ENCODE measurements around the gene CRYBG3.
A peak's percentile ranks its signal among the peaks of the same experiment; 100 is the strongest.

Gene CRYBG3

GRCh38 chr3:97954228-97954827, 132.5 kb downstream of the CRYBG3 start:
- Histone ChIP-seq H3K4me3 (no peak overlapping the region), H3K4me1 (peaks cover 15 to 24% (median 18%) of the 10 kb centered on the region in 10 experiments), H3K27me3 (no peaks in the 10 kb centered on the region), H3K4me2 (peak overlapping the region in 4 of 11 experiments; percentile 0 to 43 (median 16); a peak in 5 of 22 replicates), H3K9me3 (replicated peaks in 1 of 11) (no peaks in the 10 kb centered on the region), H4K20me1 (peaks cover 0 to 18% (median 0%) of the 10 kb centered on the region in 11 experiments; a peak in 6 of 22 replicates), H3K27ac (no peak overlapping the region), H3K36me3 (peaks cover 73 to 100% (median 95%) of the 10 kb centered on the region in 11 experiments), H3K9ac (no peak overlapping the region)
- TF ChIP-seq Cebpa-rat (IDR thresholded peaks at IDR 0.05): no peak

DNA sequence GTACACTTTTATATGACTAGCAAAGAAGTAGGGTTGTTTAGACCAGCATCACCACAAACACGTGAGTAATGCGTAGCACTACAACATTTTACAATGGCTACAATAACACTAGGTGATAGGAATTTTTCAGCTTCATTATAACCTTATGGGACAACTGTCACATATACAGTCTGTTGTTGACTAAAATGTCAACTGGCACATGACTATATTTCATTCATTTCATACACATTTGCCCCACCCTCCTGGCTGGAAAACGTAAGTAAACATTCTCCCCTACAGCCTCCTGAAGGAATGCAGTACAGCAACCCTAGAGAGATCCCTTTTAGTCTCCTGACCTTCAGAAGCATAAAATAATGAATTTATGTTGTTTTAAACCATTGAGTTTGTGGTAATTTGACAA, 134.2 kb downstream of the CRYBG3 start:
- H3K9ac ChIP-seq: no peak overlapping the region
- H4K20me1 ChIP-seq: peaks cover 0 to 18% (median 2%) of the 10 kb centered on the region in 11 experiments; a peak in 7 of 22 replicates
- no peak overlapping the region for H3K27ac ChIP-seq
- TF ChIP-seq Cebpa-rat (IDR thresholded peaks at IDR 0.05): no peak
- peaks cover 16 to 25% (median 20%) of the 10 kb centered on the region in 10 experiments for H3K4me1 ChIP-seq
- peaks cover 72 to 100% (median 94%) of the 10 kb centered on the region in 11 experiments for H3K36me3 ChIP-seq
- H3K4me3 ChIP-seq: no peak overlapping the region
- H3K27me3 ChIP-seq: no peaks in the 10 kb centered on the region
- no peaks in the 10 kb centered on the region for H3K9me3 ChIP-seq (replicated peaks in 1 of 11)
- H3K4me2 ChIP-seq: no peak overlapping the region

- H3K36me3 ChIP-seq: peaks cover 73 to 100% (median 94%) of the 10 kb centered on the region in 11 experiments
- peaks cover 16 to 25% (median 20%) of the 10 kb centered on the region in 10 experiments for H3K4me1 ChIP-seq
- H3K27me3 ChIP-seq: no peaks in the 10 kb centered on the region
- H3K9ac ChIP-seq: no peak overlapping the region
- H3K27ac ChIP-seq: no peak overlapping the region
- H3K4me3 ChIP-seq: no peak overlapping the region
- no peak overlapping the region for H3K4me2 ChIP-seq
- H3K9me3 ChIP-seq (replicated peaks in 1 of 11): no peaks in the 10 kb centered on the region
- H4K20me1 ChIP-seq: peaks cover 0 to 31% (median 13%) of the 10 kb centered on the region in 11 experiments; a peak in 12 of 22 replicates
- no peak for TF ChIP-seq Cebpa-rat (IDR thresholded peaks at IDR 0.05)
These were observed 136.0 kb downstream of the CRYBG3 start for GRCh38 chr3:97957617-97958311.

GRCh38 chr3:97958396-97958795, 136.6 kb downstream of the CRYBG3 start:
- Histone ChIP-seq H3K4me2 (peak overlapping the region in 5 of 11 experiments; percentile 20 to 54 (median 45); a peak in 4 of 22 replicates), H3K27ac (no peak overlapping the region), H4K20me1 (peaks cover 0 to 37% (median 19%) of the 10 kb centered on the region in 11 experiments; a peak in 13 of 22 replicates), H3K36me3 (peaks cover 67 to 100% (median 94%) of the 10 kb centered on the region in 11 experiments), H3K4me1 (peaks cover 16 to 25% (median 20%) of the 10 kb centered on the region in 10 experiments), H3K9ac (no peak overlapping the region), H3K9me3 (replicated peaks in 1 of 11) (no peaks in the 10 kb centered on the region), H3K4me3 (no peak overlapping the region), H3K27me3 (no peaks in the 10 kb centered on the region)
- no peak for TF ChIP-seq Cebpa-rat (IDR thresholded peaks at IDR 0.05)

DNA sequence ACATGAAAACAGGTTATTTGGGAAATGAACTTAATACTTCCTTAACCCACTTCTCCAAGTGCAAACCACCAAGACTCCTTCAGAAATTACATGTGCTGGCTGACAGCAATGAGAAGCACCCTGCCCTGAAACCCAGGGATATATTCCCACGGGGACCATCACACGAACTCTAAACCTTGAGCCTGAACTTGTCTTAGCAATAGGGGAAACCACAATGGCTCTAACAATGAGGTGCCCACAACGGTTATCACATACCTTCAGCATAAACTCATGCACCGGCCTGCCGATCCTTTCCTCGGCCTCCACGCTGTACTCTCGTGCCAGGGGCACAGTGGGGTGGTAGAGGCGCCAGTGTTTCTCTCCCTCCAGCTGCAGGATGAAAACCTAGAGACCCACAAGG, 137.0 kb downstream of the CRYBG3 start:
- Histone ChIP-seq H3K27ac (no peak overlapping the region; a peak in 2 of 22 replicates), H3K4me1 (peaks cover 16 to 25% (median 20%) of the 10 kb centered on the region in 10 experiments), H3K27me3 (no peaks in the 10 kb centered on the region), H3K4me3 (no peak overlapping the region), H3K36me3 (peaks cover 63 to 100% (median 94%) of the 10 kb centered on the region in 11 experiments), H3K9me3 (replicated peaks in 1 of 11) (no peaks in the 10 kb centered on the region), H3K4me2 (peak overlapping the region in 7 of 11 experiments; percentile 16 to 54 (median 44); a peak in 13 of 22 replicates), H4K20me1 (peaks cover 0 to 40% (median 19%) of the 10 kb centered on the region in 11 experiments; a peak in 13 of 22 replicates), H3K9ac (no peak overlapping the region)
- no peak for TF ChIP-seq Cebpa-rat (IDR thresholded peaks at IDR 0.05)

GRCh38 chr3:97959872-97960271, 138.1 kb downstream of the CRYBG3 start:
- H4K20me1 ChIP-seq: peaks cover 0 to 44% (median 24%) of the 10 kb centered on the region in 11 experiments; a peak in 13 of 22 replicates
- H3K4me1 ChIP-seq: peaks cover 6 to 18% (median 15%) of the 10 kb centered on the region in 10 experiments
- no peaks in the 10 kb centered on the region for H3K27me3 ChIP-seq
- TF ChIP-seq Cebpa-rat (IDR thresholded peaks at IDR 0.05): no peak
- peaks cover 60 to 100% (median 96%) of the 10 kb centered on the region in 11 experiments for H3K36me3 ChIP-seq
- no peak overlapping the region for H3K27ac ChIP-seq
- no peaks in the 10 kb centered on the region for H3K9me3 ChIP-seq (replicated peaks in 1 of 11)
- H3K4me3 ChIP-seq: no peak overlapping the region
- no peak overlapping the region for H3K4me2 ChIP-seq
- no peak overlapping the region for H3K9ac ChIP-seq

GRCh38 chr3:97960551-97960950, 138.7 kb downstream of the CRYBG3 start:
- Histone ChIP-seq H3K27ac (no peak overlapping the region), H3K9me3 (replicated peaks in 1 of 11) (no peaks in the 10 kb centered on the region), H3K27me3 (no peaks in the 10 kb centered on the region), H3K4me2 (no peak overlapping the region), H3K36me3 (peaks cover 63 to 100% (median 97%) of the 10 kb centered on the region in 11 experiments), H3K4me3 (no peak overlapping the region), H3K9ac (no peak overlapping the region), H4K20me1 (peaks cover 0 to 46% (median 22%) of the 10 kb centered on the region in 11 experiments; a peak in 13 of 22 replicates), H3K4me1 (peaks cover 0 to 13% (median 11%) of the 10 kb centered on the region in 10 experiments; a peak in 18 of 20 replicates)
- no peak for TF ChIP-seq Cebpa-rat (IDR thresholded peaks at IDR 0.05)

GRCh38 chr3:97960993-97961766, 139.4 kb downstream of the CRYBG3 start:
- H3K36me3 ChIP-seq: peaks cover 70 to 100% (median 98%) of the 10 kb centered on the region in 11 experiments

More at GRCh38 chr3:97960993-97961766, 139.4 kb downstream of the CRYBG3 start:
- Histone ChIP-seq H3K4me2 (no peak overlapping the region), H3K4me1 (peaks cover 0 to 13% (median 11%) of the 10 kb centered on the region in 10 experiments; a peak in 15 of 20 replicates), H3K27me3 (no peaks in the 10 kb centered on the region), H3K4me3 (no peak overlapping the region), H3K27ac (no peak overlapping the region), H4K20me1 (peaks cover 0 to 52% (median 22%) of the 10 kb centered on the region in 11 experiments; a peak in 13 of 22 replicates), H3K9ac (no peak overlapping the region), H3K9me3 (replicated peaks in 1 of 11) (no peaks in the 10 kb centered on the region)
- no peak for TF ChIP-seq Cebpa-rat (IDR thresholded peaks at IDR 0.05)
